ENCODE data around the gene PRRT1B.

The PRRT1B gene

GRCh38 chr9:131582466-131583336, 37.4 kb downstream of the PRRT1B start:
- no peak for FAIRE-seq

GRCh38 chr9:131583337-131583645, 38.0 kb downstream of the PRRT1B start:
- FAIRE-seq: no peak

- FAIRE-seq: no peak
Observed at GRCh38 chr9:131583836-131584555, 38.7 kb downstream of the PRRT1B start.

GRCh38 chr9:131584858-131585257, 39.5 kb downstream of the PRRT1B start:
- no peak for FAIRE-seq

- FAIRE-seq: no peak
Observed at GRCh38 chr9:131585375-131585774, 40.1 kb downstream of the PRRT1B start.

GRCh38 chr9:131587331-131587730, 42.0 kb downstream of the PRRT1B start:
- no peak for FAIRE-seq

- FAIRE-seq: no peak
Observed at GRCh38 chr9:131587906-131588305, 42.6 kb downstream of the PRRT1B start.

GRCh38 chr9:131588396-131588795, 43.1 kb downstream of the PRRT1B start:
- FAIRE-seq: no peak

- no peak for FAIRE-seq
Observed at GRCh38 chr9:131589124-131589711, 43.9 kb downstream of the PRRT1B start.

GRCh38 chr9:131589993-131590392, 44.7 kb downstream of the PRRT1B start:
- no peak for FAIRE-seq

- no peak for FAIRE-seq
Observed at GRCh38 chr9:131590449-131590848, 45.1 kb downstream of the PRRT1B start.

GRCh38 chr9:131590907-131591844, 45.9 kb downstream of the PRRT1B start:
- no peak for FAIRE-seq

- no peak for FAIRE-seq
Observed at GRCh38 chr9:131591845-131592208, 46.5 kb downstream of the PRRT1B start.

GRCh38 chr9:131593091-131593820, 47.9 kb downstream of the PRRT1B start:
- no peak for FAIRE-seq

- no peak for FAIRE-seq
Observed at GRCh38 chr9:131593936-131594665, 48.8 kb downstream of the PRRT1B start.

GRCh38 chr9:131594906-131595665, 49.8 kb downstream of the PRRT1B start:
- FAIRE-seq: no peak

- no peak for FAIRE-seq
Observed at GRCh38 chr9:131595696-131596429, 50.5 kb downstream of the PRRT1B start.

GRCh38 chr9:131596430-131596743, 51.1 kb downstream of the PRRT1B start:
- no peak for FAIRE-seq

GRCh38 chr9:131597246-131597645, 51.9 kb downstream of the PRRT1B start:
- no peak for FAIRE-seq

GRCh38 chr9:131598121-131598520, 52.8 kb downstream of the PRRT1B start:
- no peak for FAIRE-seq
